ENCODE measurements around the gene CSF2RB. TPM values are rescaled to one million over a fixed set of nuclear protein-coding genes. Genes with fewer than 3 reads are reported as not detected.

The CSF2RB gene
- total RNA-seq, 2 experiments from 2014 or later = 0.22 to 0.48 TPM

DNA sequence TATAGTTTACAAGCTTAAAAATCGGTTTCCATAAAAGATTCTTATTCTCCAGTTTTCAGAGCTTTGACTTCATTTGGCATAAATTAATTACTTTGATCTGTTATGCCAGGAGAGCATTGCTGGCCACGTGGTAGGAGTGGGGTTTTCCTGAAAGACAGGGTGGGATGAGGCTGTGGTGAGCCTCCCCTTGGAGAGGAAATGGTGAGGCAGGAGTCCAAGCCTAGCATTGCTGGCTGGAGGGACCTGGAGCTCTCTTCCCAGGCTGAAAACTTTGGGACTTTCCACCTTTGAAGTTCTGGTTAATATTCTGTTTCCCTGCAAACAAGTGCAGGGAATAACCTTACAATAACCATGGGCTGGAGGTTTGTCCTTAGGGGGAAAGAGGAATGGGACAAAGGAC lies 21.1 kb upstream of the CSF2RB start:
- no peak overlapping the region for H3K4me3 Mint-ChIP-seq
- H3K9me3 Mint-ChIP-seq = peaks cover 12% of the 10 kb centered on the region
- ChIA-PET CTCF (interaction anchor here (0.6 to 5.6 kb wide), 2 partner anchors 36 to 340 kb away, joined by 3 to 25 read pairs; no protein-coding TSS in a partner anchor), POLR2A (no interaction called here)
- no peak for DNase-seq
- H3K4me1 Mint-ChIP-seq (ENCODE audit: low read depth) = peaks cover 2% of the 10 kb centered on the region
- H3K27me3 Mint-ChIP-seq = peaks cover 5% of the 10 kb centered on the region
- intact Hi-C loops (cut with micrococcal nuclease) = no loop called here
- peaks cover 3% of the 10 kb centered on the region for H3K36me3 Mint-ChIP-seq
- H3K27ac Mint-ChIP-seq = peak overlapping the region; percentile 21

DNA sequence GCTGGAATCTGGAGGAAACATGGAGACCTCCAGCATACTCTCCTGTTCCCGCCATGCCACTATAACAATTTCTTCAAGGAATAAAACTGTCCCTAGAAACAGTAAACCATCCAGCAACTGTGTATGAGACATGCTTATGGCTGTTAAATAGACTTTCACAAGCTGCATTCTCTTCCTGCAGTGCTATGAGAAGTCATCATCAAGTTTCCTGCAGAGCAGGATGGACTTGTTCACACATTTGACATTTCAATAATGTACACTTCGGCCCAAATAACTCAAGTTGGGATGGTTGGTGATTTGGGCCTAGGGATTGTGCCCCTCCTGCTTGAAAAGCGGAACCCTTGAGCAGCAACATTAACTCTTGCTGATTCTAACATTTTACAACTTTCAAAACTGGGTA lies 20.2 kb upstream of the CSF2RB start:
- peaks cover 3% of the 10 kb centered on the region for H3K36me3 Mint-ChIP-seq
- intact Hi-C loops (cut with micrococcal nuclease) = no loop called here
- H3K4me3 Mint-ChIP-seq = no peak overlapping the region
- H3K27ac Mint-ChIP-seq = no peak overlapping the region
- ChIA-PET POLR2A (no interaction called here), CTCF (interaction anchor here (5.6 kb wide), 1 partner anchor 36 kb away, joined by 25 read pairs; no protein-coding TSS in a partner anchor)
- DNase-seq = no peak
- H3K4me1 Mint-ChIP-seq (ENCODE audit: low read depth) = no peaks in the 10 kb centered on the region
- H3K9me3 Mint-ChIP-seq = peaks cover 12% of the 10 kb centered on the region
- peaks cover 3% of the 10 kb centered on the region for H3K27me3 Mint-ChIP-seq

DNA sequence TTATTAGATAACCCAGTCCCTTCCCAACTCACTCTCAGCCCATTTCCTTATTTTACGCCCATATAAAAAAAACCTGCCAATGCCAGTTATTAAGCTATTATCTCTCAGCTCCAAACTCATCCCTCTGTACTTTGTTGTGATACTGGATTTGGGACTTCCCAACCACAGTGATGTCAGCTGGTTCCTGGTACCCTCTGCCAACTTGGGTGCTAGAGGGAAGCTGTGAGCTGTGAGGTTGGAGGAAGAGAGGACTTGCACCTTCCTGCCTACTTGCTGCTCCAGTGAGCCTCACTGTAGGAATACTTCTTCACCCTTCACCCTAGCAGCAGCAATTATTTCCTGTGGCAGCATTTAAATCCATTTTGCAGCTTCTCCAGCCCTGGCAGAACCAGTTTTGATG lies 19.2 kb upstream of the CSF2RB start:
- ChIA-PET POLR2A (no interaction called here), CTCF (interaction anchor here (5.6 kb wide), 1 partner anchor 37 kb away, joined by 25 read pairs; no protein-coding TSS in a partner anchor)
- Mint-ChIP-seq H3K4me3 (no peak overlapping the region), H3K4me1 (ENCODE audit: low read depth) (no peaks in the 10 kb centered on the region), H3K9me3 (peaks cover 12% of the 10 kb centered on the region), H3K36me3 (peaks cover 3% of the 10 kb centered on the region), H3K27me3 (peaks cover 10% of the 10 kb centered on the region), H3K27ac (no peak overlapping the region)
- no peak for DNase-seq
- intact Hi-C loops (cut with micrococcal nuclease) = no loop called here

GRCh38 chr22:36897611-36898010 lies 15.8 kb upstream of the CSF2RB start:
- ChIA-PET POLR2A (no interaction called here), CTCF (interaction anchor here (1.1 to 1.5 kb wide), 2 partner anchors 41 to 44 kb away, joined by 3 to 6 read pairs; no protein-coding TSS in a partner anchor)
- no peak for DNase-seq
- Mint-ChIP-seq H3K27me3 (peaks cover 27% of the 10 kb centered on the region), H3K4me1 (ENCODE audit: low read depth) (peaks cover 5% of the 10 kb centered on the region), H3K9me3 (peaks cover 15% of the 10 kb centered on the region), H3K36me3 (peaks cover 3% of the 10 kb centered on the region), H3K4me3 (no peak overlapping the region), H3K27ac (no peak overlapping the region)
- intact Hi-C loops (cut with micrococcal nuclease) = no loop called here

GRCh38 chr22:36898690-36899089 lies 14.7 kb upstream of the CSF2RB start:
- H3K36me3 Mint-ChIP-seq = peaks cover 3% of the 10 kb centered on the region
- peaks cover 15% of the 10 kb centered on the region for H3K9me3 Mint-ChIP-seq
- POLR2A ChIA-PET = no interaction called here
- no peak overlapping the region for H3K27ac Mint-ChIP-seq
- no peak overlapping the region for H3K4me3 Mint-ChIP-seq
- intact Hi-C loops (cut with micrococcal nuclease) = no loop called here
- H3K4me1 Mint-ChIP-seq (ENCODE audit: low read depth) = peaks cover 5% of the 10 kb centered on the region
- H3K27me3 Mint-ChIP-seq = peaks cover 35% of the 10 kb centered on the region
- DNase-seq = no peak
- CTCF ChIA-PET = interaction anchor here (1.8 kb wide), 1 partner anchor 42 kb away, joined by 7 read pairs; no protein-coding TSS in a partner anchor

DNA sequence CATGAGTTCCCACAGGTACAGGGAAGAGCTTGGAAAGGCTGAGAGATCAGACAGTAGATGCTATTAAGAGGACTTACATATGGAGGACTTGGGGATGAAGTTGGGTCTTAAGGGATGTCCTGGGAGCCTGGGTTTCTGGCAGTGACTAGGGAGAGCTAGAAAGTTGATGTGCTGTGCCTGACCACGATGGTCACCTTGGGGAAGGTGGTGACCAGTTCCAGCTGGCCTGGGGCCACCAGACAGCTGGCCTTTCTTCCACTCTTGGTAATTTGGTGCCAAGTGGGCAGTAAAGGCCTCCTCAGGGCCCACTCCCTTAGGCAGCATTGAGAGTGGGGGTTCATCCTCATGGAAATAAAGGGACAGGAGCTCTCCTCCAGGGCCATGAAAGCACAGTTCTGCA lies 13.9 kb upstream of the CSF2RB start:
- POLR2A ChIA-PET = no interaction called here
- Mint-ChIP-seq H3K36me3 (peaks cover 3% of the 10 kb centered on the region), H3K27ac (no peak overlapping the region), H3K9me3 (peaks cover 15% of the 10 kb centered on the region), H3K4me3 (no peak overlapping the region), H3K4me1 (ENCODE audit: low read depth) (peaks cover 5% of the 10 kb centered on the region), H3K27me3 (peaks cover 40% of the 10 kb centered on the region)
- no peak for DNase-seq
- CTCF ChIA-PET = interaction anchor here (1.1 to 1.8 kb wide), 2 partner anchors 26 to 43 kb away, joined by 3 to 7 read pairs; no protein-coding TSS in a partner anchor
- intact Hi-C loops (cut with micrococcal nuclease) = no loop called here

GRCh38 chr22:36900225-36900624 lies 13.2 kb upstream of the CSF2RB start:
- peaks cover 44% of the 10 kb centered on the region for H3K27me3 Mint-ChIP-seq
- intact Hi-C loops (cut with micrococcal nuclease) = no loop called here
- H3K27ac Mint-ChIP-seq = no peak overlapping the region

DNA sequence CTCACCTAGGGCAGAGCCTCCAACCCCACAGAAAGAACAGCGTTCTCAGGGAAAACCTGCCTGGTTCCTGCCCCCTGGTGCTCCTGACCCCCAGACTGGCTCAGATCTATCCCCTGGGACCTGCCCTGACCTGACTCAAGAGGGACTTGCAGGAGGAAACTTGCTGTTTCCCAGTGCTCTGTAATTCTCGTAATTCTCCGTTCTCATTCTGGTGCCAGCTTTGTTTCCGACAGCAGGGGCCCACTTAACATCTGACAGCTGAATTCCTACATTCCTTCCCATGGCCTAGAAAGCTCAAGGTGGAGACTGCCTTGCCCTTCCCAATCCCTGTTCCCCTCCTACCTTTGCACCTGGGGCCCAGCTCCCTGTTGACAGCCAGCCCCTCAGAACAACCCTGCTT lies 12.5 kb upstream of the CSF2RB start:
- Mint-ChIP-seq H3K27ac (no peak overlapping the region), H3K4me1 (ENCODE audit: low read depth) (peaks cover 5% of the 10 kb centered on the region), H3K9me3 (peaks cover 3% of the 10 kb centered on the region), H3K27me3 (peaks cover 44% of the 10 kb centered on the region), H3K4me3 (no peak overlapping the region), H3K36me3 (no peaks in the 10 kb centered on the region)
- CTCF ChIA-PET = no interaction called here
- POLR2A ChIA-PET = no interaction called here
- no peak for DNase-seq
- intact Hi-C loops (cut with micrococcal nuclease) = no loop called here

More at GRCh38 chr22:36900225-36900624, 13.2 kb upstream of the CSF2RB start:
- DNase-seq = no peak
- Mint-ChIP-seq H3K9me3 (peaks cover 10% of the 10 kb centered on the region), H3K4me3 (no peak overlapping the region), H3K4me1 (ENCODE audit: low read depth) (peaks cover 5% of the 10 kb centered on the region), H3K36me3 (no peaks in the 10 kb centered on the region)
- POLR2A ChIA-PET = no interaction called here
- CTCF ChIA-PET = interaction anchor here (1.1 to 1.8 kb wide), 2 partner anchors 27 to 44 kb away, joined by 3 to 7 read pairs; no protein-coding TSS in a partner anchor

DNA sequence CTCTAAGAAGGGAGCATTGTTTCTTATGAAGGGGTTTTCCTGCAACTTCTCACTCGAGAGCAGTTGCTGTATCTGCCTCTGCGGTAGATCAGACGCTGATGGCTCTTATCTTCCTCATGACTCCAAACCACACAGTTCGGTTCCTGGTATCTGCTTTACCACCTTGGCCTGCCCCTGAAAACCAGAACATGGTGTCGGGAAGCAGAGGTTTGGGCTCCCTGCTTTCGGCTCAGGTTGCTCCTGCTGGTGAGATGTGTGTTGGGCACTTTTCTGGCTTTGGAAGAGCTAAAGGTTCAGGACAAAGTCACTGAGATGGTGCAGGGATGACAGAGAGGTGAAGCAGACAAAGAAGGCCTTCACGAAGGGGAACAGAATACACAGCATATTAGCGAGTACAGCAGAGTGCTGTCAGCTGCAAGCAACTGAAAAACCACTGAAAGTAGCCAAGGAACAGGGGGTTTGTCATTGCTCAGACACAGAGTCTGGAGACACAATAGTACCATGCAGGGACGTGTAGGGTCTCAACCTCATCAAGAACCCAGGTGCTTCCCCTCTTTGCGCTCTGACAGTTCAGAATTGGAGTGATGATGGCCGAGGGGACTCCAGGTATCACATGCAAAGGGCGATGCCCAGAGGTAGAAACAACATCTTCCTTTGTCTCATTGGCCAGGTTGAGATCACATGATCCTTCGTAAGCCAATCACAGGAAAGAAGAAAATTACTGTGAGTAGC lies 11.9 kb upstream of the CSF2RB start:
- DNase-seq = peak; percentile 32
- intact Hi-C loops (cut with micrococcal nuclease) = no loop called here
- peaks cover 47% of the 10 kb centered on the region for H3K27me3 Mint-ChIP-seq
- H3K4me3 Mint-ChIP-seq = peak overlapping the region; percentile 6
- peaks cover 5% of the 10 kb centered on the region for H3K4me1 Mint-ChIP-seq (ENCODE audit: low read depth)
- H3K27ac Mint-ChIP-seq = peak overlapping the region; percentile 82
- CTCF ChIA-PET = interaction anchor here (0.7 to 1.5 kb wide), 2 partner anchors 45 to 76 kb away, joined by 3 to 9 read pairs; no protein-coding TSS in a partner anchor
- H3K9me3 Mint-ChIP-seq = peaks cover 3% of the 10 kb centered on the region
- POLR2A ChIA-PET = no interaction called here
- no peaks in the 10 kb centered on the region for H3K36me3 Mint-ChIP-seq

DNA sequence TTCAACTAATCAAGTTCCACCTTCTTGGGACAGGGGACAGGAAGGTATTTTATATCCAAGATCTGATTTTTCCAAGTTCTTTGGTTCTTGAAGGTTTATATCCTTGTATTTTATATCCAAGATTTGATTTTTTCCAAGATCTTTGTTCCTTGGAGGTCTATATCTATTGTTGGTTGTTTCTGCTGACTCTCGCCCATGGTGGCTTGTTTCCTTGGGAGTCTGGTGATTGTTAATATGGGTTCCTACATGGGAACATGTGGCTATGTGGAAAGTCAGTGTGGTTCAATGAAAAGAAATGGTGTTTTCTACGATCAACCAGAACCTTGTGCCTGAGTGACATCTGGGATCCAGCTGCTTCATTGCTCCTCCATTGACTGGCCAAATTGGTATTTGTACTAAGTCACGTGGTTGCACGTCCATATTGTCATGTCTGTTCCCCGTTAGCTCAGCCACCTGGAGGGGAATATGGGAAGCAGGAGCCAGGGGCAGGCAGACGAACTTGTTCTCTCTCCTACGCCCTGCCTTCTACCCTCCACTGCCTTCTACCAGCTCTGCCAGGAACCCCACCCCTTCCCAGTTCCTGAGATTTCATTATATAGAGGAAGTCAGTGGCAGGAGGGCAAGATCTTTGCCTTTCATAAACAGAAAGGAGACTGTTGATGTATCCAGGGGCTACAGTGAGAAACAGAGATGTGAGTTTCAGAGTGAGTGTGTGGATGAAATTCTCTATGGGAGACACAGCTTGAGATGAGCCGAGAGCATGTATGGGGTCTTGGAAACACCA lies 11.1 kb upstream of the CSF2RB start:
- DNase-seq = no peak
- no peak overlapping the region for H3K27ac Mint-ChIP-seq
- CTCF ChIA-PET = interaction anchor here (0.7 to 1.5 kb wide), 3 partner anchors 29 to 75 kb away, joined by 3 to 9 read pairs (median 3); no protein-coding TSS in a partner anchor
- peaks cover 5% of the 10 kb centered on the region for H3K4me1 Mint-ChIP-seq (ENCODE audit: low read depth)
- POLR2A ChIA-PET = no interaction called here
- H3K27me3 Mint-ChIP-seq = peaks cover 44% of the 10 kb centered on the region
- intact Hi-C loops (cut with micrococcal nuclease) = no loop called here
- H3K4me3 Mint-ChIP-seq = no peak overlapping the region
- peaks cover 3% of the 10 kb centered on the region for H3K9me3 Mint-ChIP-seq
- H3K36me3 Mint-ChIP-seq = no peaks in the 10 kb centered on the region

GRCh38 chr22:36904260-36904880 lies 9.1 kb upstream of the CSF2RB start:
- ChIA-PET CTCF (interaction anchor here (0.6 to 1.2 kb wide), 4 partner anchors 38 to 112 kb away, joined by 3 to 5 read pairs (median 4); no protein-coding TSS in a partner anchor), POLR2A (no interaction called here)
- H3K4me1 Mint-ChIP-seq (ENCODE audit: low read depth) = peaks cover 5% of the 10 kb centered on the region
- H3K27ac Mint-ChIP-seq = no peak overlapping the region
- no peak overlapping the region for H3K4me3 Mint-ChIP-seq
- H3K27me3 Mint-ChIP-seq = peaks cover 42% of the 10 kb centered on the region
- no peak for DNase-seq
- H3K36me3 Mint-ChIP-seq = no peaks in the 10 kb centered on the region
- intact Hi-C loops (cut with micrococcal nuclease) = no loop called here
- H3K9me3 Mint-ChIP-seq = peaks cover 3% of the 10 kb centered on the region
